Left forelimb (tissue), 1 donor: ENCODE results near the gene TMEM150C.
"Not testable (repeated sequence)": the region's sequence is repeated elsewhere in the genome, so short reads cannot be mapped to it uniquely, and the experiment has no call there.

Source experiments
- DNase-seq: peaks from one replicate; pipeline ENCODE4 v3.0.0-alpha.2; 2018; ENCODE audit warnings: low spot score

TMEM150C gene

DNA sequence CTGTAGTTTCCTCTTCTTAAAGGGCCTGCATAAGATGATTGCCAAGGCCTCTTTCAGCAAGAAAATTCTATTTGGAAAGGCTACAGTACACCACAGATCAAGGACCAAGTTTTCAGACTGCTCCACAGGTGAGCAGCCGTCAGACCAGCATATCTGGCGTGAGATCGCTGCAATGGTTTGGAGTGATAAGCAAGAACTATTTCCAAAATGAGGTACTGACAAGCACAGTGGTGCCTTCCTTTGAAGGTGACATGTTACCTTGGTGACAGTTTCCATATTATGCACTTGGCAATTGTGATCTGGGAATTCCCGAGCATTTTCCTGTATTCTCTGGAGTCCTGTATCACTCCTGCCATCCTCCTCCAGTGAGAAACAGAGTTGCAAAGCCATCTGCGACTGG lies 7.3 kb upstream of the TMEM150C start:
- no peak for DNase-seq

DNA sequence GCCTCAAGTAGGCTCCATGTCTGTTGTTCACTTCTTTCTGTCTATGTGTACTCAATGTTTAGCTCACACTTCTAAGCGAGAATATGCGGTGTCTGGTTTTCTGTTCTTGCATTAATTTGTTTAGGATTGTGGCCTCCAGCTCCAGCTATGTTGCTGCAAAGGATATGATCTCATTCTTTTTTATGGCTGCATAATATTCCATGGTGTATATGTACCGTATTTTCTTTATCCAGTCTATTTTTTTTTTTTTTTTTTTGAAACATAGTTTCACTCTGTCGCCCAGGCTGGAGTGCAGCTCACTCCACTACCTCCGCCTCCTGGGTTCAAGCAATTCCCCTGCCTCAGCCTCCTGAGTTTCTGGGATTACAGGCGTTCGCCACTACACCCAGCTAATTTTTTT lies 5.7 kb upstream of the TMEM150C start:
- DNase-seq: no peak

DNA sequence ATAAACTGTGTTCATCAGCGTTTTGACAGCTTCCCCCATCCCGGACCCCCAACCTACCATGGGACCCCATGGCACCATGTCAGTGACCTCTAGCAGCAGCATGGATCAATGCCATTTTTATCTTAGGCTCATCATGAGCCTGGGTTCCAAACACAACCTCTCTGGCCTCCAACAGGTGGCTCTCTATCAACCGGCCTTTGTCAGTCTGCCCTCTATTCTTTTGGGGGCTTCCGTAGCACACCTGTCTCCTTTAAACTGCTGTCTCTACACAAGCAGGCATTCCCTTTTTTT lies 721 bp upstream of the TMEM150C start:
- no peak for DNase-seq

DNA sequence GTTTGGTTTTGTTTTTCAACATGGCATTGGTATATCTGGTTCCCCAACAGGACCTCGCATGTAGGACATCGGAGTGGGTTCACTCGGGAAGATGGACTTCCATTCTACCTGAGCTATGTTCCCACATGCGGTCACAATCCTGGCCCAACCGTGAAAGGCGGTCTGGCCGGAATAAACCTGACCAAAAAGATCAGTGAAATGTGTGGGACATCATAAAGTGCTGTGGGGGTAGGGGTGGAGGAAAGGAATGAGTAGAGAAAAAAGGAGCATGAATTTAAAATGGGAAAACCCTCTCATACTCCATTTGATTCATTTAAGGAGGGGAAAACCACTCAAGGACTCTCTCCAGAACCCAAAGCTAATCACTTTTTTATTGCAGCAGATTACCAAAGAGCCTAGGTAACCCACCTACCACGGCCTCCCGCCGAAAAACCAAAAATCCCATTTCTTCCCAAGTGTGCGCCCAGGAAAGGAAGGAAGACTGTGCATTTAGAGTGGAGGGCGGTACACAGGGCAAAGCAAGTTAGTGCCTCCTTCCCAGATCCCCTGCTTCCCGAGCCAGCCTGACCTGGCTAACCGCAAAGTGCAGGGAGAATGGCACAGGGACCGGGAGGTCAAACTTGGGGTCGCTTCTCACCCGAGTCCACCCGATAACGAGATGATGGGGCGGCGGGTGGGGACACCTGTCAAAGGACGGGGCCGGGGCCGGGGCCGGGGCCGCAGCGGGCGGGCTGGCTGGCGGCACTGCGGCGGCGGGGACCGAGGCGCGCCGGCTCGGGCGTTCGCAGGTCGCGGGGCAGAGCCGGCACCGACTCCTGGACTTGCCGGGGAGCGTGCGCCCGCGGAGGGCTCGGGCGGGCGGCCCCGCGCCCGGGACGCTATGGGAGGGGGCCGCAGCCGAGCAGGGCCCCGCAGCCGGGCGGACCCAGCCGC lies 669 bp downstream of the TMEM150C start:
- no peak for DNase-seq

DNA sequence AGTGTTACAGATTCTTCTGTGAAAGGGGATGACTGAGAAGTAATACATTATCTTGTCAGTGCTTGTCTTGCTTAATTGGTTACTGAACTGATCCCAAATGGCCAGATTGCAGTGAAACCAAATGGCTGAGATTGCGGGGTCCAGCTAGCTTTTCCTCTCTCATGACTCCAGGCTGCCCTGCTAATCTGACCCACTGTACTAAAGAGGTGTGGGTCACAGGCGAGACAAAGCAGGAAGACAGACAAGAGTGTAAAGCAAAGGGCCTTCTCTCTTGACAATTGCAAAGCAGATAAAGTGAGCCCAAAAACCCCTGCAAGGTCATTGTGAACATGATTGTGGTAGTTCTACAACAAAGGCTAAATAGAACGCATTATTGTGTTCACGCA lies 2.1 kb downstream of the TMEM150C start:
- DNase-seq: no peak

DNA sequence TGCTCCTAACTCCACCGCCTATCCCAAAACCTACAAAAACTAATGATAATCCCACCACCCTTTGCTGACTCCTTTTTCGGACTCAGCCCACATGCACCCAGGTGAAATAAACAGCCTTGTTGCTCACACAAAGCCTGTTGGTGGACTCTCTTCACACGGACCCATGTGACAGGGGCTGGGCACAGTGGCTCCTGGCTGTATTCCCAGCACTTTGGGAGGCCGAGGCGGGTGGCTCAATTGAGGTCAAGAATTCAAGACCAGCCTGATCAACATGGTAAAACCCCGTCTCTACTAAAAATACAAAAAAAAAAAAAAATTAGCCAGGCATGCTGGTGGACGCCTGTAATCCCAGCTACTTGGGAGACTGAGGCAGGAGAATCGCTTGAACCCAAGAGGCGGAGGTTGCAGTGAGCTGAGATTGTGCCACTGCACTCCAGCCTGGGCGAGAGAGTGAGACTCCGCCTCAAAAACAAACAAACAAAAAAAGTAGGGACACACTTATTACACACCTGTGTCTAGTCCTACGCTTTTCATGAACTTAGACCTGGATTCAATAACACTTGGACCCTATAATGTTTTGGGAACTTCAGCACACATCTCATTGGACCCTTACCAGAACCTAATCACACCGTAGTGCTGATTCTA lies 2.6 kb downstream of the TMEM150C start:
- not testable (repeated sequence) for DNase-seq

DNA sequence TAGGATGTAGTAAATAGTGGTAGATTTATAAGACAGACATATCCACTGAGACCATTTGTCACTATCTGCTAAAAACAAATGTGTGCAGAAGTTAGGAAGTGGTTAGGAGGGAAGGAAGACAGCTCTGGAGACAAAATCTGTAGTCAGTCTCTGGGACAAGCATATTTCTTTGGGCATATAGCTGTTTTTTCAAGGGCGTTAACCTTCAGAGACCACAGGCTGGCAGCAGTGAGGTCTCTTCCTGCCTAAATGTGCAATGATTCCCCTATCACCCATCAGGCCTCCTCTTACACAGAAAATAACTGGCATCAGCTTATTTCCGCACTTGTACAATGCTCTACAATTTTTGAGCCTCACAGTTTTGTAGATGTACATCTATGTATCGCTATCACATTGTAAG lies 6.5 kb downstream of the TMEM150C start:
- DNase-seq: no peak

DNA sequence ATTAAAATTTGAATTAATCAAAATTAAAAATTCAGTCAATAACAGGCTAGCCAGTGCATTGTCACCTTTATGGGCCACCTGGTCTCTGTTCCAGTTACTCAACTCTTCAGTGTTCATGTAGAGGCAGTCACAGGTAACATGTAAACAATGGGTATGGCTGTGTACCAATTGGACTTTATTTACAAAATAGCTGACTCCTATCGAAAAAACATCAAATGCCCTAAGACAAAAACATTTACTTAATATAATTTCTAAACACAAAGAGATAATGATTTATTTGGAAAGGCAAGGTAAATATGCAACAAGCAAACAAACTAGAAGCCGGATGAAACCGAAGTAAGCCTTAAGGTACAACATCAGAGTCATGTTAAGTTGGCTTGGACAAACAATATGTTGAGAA lies 8.8 kb downstream of the TMEM150C start:
- DNase-seq: no peak

DNA sequence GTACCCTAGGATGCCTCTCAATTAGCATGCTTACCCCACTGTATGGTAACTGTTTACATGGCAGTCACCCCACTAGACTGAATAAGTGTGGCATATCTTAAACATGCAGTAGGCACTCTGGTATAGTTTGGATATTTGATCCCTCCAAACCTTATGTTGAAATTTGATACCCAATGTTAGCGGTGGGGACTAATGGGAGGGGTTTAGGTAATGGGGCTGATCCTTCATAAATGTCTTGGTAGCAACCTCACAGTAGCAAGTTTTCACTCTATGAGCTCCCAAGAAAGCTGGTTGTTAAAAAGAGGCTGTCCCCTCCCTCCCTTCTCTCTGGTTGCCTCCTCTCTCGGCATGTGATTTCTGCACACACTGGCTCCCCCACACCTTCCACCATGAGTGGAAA lies 10.1 kb downstream of the TMEM150C start:
- no peak for DNase-seq

DNA sequence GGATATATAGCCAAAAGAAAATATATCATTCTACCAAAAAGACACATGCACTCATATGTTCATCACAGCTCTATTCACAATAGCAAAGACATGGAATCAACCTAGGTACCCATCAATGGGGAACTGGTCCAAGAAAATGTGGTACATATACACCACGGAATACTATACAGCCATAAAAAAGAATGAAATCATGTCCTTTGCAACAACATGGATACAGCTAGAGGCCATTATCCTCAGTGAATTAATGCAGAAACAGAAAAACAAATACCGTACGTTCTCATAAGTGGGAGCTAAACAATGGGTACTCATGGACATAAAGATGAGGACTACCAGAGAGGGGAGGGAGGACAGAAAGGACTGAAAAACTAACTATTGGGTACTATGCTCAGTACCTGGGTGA lies 13.9 kb downstream of the TMEM150C start:
- not testable (repeated sequence) for DNase-seq

DNA sequence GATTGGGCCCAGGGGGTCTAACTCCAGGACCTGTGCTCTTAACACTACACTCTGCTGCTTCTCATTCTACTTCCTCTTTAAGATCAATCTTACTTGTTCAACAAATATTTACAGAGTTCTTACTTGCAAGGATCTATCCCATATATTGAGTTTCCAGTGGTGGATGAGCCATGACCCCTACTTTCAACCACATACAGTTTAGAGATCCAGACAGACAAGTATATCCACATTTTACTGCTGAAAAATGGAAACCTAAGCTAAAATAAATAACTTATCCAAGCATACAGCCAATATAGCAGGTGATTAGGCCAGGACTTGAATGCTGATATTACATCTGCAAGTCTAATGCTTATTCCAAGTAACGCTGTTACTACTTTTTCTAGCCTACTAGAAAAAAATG lies 18.7 kb downstream of the TMEM150C start:
- DNase-seq: no peak

DNA sequence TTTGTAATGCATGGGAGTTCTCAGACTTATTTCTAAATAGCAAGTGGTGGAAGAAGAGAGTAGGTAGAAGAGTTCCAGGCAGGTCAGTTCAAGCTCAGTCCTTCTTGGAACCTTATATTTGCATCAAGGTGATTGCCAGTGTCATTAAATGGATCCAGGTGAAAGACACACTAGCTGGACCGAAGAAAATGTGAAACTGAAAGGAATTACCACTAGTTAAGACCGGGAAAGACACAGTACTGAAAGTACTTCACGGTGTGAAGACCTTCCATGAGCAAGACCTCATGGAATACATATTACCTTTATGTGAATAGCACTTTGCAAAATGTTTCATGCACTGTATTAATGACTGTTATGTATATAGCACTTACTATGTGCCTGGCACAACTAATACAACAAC lies 19.1 kb downstream of the TMEM150C start:
- DNase-seq: no peak

DNA sequence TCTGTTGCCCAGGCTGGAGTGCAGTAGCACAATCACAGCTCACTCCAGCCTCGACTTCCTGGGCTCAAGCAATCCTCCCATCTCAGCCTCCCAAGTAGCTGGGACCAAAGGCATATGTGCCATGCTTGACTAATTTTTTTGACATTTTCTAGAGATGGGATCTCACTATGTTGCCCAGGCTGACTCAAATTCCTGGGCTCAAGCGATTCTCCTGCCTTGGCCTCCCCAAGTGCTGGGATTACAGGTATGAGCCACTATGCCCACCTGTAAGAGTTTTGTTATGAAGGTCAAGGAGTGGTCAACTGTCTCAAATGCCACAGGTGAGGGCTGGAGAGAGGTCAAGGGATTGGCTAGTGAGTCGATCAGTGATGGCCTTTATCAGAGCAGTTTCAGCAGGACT lies 32.5 kb downstream of the TMEM150C start:
- DNase-seq: no peak

DNA sequence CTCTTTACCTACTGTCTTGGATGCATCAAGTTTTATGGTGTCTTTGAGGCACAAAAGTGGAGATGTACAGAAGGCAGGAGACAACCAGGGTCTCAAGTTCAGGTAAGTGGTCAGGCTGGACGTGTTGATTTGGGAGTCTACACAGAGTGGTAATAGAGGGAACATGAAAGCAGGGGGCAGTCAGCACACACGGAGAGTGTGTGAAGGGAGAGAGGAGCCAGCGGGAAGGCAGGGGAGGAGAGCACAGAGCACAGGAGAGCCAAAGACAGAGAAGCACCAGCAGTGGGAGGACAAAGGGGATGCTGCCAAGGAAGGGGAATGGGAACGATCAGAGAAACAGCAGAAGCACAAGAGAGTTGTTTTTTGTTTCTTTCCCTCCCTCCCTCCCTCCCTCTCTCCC lies 32.9 kb downstream of the TMEM150C start:
- no peak for DNase-seq

DNA sequence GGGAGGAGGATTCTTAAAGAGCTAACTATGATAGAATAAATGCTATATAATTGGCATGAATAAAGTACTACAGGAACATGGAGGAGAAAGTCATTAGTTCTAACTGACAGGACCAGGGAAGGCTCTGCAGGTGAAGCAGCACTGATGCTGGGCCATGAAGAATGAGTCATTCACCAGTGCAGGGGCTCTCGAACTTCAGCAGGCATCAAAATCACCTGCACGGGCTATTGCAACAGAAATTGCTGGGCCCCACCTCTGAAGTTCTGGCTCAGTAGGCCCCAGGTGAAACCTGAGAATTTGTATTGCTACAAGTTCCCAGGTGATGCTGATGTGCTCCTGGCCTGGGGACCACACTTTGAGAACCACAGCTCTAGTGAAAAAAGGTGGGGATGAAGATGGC lies 33.7 kb downstream of the TMEM150C start:
- no peak for DNase-seq

DNA sequence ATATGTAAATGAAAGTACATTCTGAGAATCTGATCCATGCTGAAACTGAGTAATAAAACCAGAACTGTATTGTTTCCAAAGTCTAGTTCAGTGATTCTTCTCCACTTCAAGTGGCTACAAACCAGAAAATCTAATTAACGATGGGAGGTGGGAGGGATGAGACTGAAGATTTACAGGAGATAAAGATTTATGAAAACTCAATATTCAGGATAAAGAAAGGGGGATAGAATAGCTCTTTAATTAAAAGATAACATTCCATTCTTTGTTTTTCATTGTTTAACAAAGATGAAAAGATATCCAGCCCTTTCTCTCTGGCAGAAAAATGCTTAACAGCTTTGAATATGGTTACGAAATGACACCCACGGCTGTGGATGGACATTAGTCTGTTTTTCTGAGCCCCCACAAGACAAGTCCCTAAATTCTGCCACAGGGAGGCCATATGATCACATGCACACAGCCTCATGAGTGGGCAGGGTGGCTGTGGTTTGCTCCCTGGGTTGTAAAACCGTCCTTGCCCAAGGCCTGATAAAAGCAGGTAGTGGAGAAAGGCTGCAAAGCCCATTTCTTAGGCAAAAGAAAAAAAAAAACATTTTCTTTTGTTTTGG lies 36.4 kb downstream of the TMEM150C start:
- no peak for DNase-seq

DNA sequence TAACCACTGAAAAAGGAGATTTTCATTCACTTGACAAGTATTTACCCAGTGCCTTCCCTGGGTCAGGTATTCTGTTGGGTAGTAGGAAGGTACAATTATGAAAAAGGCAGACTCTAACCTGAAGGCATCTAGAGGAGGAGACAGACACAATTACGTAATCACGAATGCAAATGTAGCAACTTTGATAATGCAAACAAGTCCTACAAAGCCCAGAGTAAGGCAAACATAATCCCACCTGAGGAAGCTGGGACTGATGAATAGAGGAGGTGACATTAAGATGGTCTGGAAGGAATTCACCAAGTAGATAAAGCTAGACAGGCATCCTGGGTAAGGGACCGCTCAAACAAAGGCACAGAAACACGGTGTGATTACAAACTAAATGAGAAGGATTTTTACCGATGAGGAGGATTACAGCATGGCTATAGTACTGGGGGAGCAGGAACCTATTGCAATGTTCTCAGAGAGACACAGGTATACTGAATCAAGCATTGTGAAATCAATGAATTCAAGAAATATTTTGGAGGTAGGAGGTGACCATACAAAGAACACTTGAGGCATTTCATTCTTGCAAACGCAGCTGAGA lies 37.1 kb downstream of the TMEM150C start:
- DNase-seq: no peak

DNA sequence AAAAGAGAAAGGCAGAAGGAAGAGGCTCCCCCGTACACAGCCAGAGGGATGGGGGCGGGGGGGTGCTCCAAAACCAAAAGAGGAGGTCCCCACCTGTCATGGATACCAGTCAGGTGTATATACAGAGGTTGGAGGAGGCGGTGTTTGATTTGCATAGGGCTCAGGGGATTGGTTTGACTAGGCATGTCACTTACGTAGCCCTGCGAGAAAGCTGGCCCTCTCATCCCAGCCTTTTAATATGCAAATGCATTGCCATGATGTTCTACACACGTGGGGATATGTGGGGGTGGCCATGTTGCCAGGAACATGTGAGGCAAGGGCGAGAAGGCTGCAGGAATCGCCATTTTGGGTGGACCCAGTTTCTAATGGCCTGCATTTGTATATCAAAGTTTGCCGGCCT lies 38.6 kb downstream of the TMEM150C start:
- no peak for DNase-seq

DNA sequence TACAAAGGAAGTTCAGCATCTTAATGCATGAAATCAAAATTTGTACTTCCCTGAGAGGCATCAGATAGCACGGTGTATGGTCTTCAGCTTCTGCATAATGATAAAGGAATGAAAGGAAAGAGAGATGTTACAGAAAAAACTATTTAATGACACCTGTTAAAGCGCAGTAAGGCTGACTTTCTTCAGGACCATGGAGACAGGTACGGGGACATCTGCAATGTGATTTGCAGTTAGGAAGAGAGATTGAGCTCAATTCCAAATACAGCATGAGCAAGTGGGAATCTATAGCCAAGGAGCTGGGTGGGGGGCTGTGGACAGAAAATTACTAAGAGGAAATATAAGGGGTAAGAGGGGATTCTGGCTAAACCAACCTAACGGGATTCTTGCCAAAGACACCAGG lies 39.3 kb downstream of the TMEM150C start:
- DNase-seq: no peak

DNA sequence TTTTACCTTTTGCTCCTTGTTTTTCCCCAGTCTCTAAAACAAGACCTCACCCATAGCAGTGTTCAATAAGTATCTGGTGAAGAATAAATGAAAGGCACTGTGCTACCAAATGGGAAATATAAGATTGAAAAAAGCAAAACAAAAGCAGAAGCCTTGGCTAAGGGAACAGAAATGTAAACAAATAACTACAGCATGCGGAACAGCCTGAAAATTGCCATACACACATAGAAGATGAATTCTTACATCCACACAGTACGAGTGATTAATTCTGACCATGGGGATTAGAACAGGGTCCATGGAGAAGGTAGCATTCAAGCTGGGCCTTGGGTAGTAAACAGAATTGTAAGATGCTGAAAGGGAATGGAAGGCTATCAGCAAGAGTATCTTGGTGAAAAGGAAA lies 40.5 kb downstream of the TMEM150C start:
- no peak for DNase-seq

DNA sequence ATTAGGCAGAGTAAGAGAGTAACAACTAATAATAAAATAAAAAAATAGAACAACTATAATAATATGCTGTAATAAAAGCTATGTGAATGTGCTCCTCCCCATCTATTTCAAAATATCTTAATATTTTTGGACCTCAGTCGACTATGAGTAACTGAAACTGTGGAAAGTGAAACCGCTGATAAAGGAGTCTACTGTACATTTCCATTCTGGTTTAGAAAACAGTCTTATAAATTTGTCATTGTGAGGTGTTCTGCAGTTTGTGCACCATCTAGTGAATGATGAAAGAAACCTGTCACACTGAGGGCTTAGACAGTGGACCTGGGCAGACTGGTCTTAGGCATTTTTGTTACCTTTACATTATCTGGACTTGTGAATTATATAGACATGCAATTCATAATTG lies 42.0 kb downstream of the TMEM150C start:
- DNase-seq: no peak

DNA sequence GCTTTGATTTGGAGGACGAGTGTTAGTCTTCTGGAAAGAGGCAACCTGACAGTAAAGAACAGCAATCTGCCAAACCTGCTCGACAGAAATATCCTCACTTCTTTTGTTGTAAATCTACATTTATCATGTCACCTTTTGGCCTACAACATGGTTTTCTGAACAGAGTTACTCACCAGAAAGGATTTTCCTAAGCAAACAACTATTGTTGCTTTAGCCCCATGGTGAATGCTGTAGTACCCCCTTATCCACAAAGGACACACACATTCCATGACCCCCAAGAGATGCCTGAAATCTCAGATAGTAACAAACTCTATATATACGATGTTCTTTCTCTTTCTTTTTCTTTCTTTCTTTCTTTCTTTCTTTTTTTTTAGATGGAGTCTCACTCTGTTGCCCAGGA lies 42.7 kb downstream of the TMEM150C start:
- DNase-seq: no peak

DNA sequence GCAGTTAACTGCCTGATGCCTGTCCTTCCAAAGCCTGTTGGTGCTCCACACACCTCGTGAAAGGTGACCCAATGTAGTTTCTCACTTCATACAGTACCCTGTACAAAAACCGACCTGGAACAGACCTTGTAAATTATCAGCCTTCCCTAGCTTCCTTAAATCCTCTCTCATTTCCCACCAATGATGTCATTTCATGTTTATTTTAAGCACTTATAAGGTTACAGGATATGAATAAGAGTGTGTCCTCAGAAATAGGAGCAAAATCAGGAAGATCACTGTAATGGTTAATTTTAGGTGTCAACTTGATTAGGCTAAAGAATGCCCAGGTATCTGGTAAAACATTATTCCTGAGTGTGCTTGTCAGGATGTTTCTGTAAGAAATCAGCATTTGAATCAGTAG lies 44.7 kb downstream of the TMEM150C start:
- no peak for DNase-seq
